SHP77 treated with DMSO at 0.1 percent for 48 hours (cell line): ENCODE measurements around the gene SLC12A7.
"Not testable (repeated sequence)": the region's sequence is repeated elsewhere in the genome, so short reads cannot be mapped to it uniquely, and the experiment has no call there.

Source experiments
- DNase-seq: peaks from one replicate; lab custom pipeline; 2025; lab: John Stamatoyannopoulos, UW

SLC12A7 gene

DNA sequence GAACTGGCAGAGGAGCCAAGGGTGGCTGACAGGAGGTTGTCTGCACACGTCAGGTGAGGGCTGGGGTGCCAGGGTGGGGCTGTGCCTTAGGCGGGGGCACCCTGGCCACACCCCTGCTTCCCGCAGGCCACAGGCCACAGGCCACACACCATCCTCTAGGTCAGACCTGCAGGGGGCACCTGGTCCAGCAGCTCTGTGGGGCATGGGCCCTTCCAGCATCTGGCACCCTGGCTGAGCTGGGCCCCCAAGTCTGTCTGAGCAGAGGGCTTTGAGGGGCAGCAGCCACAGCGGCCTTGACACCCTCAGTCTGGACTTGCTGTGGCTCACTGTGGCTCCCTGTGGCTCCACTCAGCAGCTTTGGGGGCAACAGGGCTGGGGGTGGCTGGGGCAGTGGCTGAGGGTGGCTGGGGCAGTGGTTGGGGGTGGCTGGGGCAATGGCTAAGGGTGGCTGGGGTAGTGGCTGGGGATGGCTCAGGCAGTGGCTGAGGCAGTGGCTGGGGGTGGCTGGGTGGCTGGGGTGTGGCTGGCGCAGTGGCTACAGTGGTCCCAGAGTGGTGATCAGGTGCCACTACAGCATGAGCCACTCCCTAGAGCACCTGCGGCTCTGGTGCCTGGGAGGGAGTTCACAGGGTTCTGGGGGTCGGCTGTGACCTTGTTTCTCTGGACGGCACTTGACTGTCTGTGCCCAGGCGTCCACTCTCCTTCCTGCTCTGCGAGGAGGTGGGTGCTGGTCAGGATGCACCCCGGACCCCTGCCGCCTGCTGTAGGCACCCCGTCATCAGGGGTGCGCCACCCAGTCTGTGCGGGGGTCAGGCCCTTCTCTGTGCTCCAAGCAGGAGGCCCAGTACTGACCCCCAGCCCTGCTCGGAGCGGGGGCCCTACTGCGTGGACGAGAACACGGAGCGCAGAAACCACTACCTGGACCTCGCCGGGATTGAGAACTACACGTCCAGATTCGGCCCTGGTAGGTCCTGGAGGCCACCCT lies 76.2 kb downstream of the SLC12A7 start:
- no peak for DNase-seq

- no peak for DNase-seq
These were observed 76.9 kb downstream of the SLC12A7 start for GRCh38 chr5:1034986-1035385.

DNA sequence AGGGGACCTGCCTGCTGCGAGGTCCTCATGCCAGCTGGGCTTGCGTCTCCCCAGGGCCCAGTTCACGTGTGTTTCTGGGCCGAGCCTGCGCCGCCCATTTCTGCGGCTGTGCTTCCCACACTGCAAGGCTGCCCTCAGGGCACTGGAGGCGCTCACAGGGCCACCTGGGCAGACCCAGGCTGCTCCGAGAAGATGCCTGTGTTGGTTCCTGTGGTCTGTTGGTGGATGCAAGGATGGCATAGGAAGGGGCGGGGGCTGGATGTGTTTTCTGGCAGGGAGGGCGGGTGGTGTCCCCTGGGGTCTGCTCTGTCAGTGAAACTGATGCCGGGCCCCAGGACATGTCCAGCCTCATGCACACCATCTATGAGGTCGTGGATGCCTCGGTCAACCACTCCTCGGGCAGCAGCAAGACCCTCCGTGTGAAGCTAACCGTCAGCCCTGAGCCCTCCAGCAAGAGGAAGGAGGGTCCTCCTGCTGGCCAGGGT lies 77.4 kb downstream of the SLC12A7 start:
- DNase-seq = no peak

- no peak for DNase-seq
These were observed 78.0 kb downstream of the SLC12A7 start for GRCh38 chr5:1033606-1034420.

- no peak for DNase-seq
These were observed 78.7 kb downstream of the SLC12A7 start for GRCh38 chr5:1033178-1033577.

GRCh38 chr5:1032551-1033027 lies 79.3 kb downstream of the SLC12A7 start:
- no peak for DNase-seq

DNA sequence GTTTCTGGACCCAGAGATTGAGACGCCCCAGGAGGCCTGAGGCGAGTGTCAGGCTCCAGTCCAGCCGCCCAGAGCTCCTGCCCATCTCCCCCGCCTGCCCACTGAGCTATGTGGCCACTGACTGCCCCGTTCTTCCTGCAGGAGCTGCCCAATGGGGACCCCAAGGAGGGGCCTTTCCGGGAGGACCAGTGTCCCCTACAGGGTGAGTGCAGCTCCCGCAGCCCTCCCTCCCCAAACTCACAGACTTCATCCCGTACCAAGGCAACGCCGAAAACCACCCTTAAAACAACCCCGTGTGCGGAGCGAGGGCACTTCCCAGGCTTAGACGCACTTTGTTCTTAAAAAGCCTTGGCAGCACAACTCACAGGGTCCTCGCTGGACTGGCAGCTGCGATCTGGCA lies 79.9 kb downstream of the SLC12A7 start:
- no peak for DNase-seq

DNA sequence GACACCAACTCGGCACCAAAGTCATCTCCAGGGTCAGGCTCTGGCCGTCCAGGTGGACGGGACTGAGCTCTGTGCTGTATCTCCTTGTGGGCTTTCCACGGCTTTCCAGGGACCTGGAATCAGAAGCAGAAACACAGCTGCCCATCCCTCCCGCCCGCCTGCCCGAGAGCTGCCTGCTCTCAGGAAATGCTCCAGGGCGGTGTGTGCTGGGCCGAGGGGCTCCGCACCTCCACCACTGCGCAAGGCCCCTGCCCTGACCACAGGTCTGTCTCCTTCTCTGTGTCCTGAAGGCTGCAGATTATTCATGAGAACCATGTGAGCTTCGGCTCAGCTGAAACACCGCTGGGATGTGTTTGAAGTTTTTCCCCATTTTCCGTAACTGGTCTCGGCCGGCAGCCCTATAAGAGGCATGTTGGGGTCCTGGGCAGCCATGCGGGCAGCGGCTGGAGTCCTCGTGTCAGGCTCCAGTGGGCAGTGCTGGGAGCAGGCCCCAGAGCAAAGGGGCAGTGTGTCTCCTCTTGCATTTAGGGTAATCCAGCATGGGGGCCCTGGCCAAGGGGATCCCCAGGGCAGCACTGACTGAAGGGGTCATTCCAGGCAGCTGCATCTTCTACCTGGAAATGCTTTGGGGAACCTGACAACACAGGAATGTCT lies 80.4 kb downstream of the SLC12A7 start:
- DNase-seq = no peak

- no peak for DNase-seq
These were observed 81.0 kb downstream of the SLC12A7 start for GRCh38 chr5:1030801-1031271.

GRCh38 chr5:1029945-1030625 lies 81.8 kb downstream of the SLC12A7 start:
- no peak for DNase-seq

DNA sequence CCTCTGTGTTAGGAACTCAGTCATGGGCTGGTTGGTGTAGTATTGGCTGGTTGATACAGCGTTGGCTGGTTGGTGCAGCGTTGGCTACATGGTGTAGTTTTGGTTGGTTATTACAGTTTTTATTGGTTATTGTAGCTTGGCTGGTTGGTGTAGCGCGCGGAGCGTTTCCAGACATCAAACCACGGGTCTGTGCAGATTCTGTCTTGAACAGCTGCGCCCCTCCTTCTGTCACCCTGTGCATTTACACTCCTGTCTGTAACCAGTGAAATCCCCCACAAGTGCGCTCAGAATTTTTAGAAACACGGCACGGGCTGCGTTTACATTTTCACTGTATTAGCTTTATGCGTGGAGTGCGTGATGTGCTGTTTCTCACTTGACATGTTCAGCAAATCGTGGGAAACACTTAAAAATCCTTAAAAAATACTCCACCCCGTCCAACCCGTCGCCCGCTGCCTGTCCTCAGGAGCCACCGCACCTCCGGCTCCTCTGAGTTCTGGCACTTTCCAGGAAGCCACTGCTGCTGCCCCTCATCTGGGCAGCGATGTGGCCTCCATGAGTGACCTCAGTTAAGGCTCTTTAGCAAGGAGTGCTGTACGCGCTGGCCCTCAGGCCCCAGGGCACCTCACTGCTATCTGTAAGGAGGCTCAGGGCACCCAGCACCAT lies 82.5 kb downstream of the SLC12A7 start:
- DNase-seq = no peak

DNA sequence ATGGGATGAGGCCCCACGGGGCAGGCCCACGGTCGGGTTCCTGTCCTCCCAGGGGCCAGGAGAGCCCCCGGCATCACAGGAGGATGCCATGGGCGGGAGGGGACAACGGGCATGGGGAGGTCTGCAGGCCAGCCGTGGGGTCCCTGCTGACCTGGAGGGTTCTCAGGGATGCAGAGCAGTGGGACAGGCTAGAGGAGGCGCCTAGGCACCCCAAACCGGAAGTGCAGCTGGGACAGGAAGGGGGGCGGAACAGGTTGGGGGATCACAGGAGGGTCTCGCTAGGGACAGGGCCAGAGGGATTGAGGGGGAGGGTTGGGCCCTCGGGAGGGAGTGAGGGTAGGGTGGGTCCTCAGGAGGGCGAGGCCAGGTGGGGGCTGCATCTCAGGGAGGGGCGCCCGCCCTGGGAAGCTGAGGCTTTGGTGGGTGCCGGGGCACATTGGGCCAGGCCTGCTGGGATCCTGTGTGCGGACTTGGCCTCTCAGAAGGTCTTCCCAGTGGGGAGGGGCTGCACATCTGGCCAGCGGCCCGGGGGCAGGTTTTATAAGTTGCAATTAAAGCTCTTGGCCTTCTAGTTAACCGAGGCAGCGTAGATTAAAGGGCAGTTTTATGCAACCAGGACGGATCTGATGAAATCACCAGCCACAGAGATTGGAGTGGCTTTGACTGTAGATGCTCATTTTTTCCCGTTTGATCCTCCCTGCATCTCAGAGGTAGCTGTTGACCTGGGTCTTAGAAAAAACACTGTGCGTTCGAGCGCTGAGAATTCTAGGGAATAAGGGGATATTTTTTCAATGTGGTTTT lies 83.2 kb downstream of the SLC12A7 start:
- no peak for DNase-seq

DNA sequence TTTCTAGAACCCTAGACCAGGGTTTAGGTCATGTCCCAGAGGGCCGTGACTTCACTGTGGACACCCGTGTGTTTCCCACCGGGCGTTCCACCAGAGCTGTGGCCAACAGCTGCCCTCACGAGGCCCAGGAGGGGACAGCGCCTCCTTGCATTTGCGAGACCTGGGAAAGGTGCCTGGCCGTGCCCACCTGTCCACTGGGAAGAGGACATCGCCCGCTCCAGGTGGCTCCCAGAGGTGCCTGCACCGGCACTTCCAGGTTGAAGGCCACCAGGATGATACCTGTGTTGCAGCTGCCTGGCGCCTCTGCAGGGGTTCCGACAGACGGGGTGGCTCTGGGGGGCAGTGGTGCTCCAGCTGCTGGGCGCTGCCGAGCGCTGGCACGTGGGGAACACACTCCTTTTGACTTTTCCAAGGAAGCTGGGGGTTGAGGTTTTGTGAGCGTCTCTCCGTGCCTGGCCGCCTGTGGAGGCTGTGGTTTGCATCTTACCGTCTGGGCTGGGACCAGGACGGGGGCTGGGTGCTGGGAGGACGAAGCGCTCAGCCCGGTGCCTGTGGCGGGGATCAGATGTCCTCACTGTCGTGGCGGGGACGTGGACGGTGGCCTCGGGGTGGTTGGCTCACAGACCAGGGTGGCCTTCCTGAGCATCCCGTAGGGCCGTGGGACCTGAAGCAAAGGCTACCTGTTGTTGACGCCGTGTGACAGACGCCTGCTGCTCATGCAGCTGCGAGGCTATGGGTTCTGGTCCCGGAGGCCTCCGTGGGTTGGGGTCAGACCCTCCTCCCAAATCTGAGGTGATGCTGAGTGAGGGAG lies 84.0 kb downstream of the SLC12A7 start:
- DNase-seq = no peak

- no peak for DNase-seq
These were observed 84.9 kb downstream of the SLC12A7 start for GRCh38 chr5:1026700-1027621.

DNA sequence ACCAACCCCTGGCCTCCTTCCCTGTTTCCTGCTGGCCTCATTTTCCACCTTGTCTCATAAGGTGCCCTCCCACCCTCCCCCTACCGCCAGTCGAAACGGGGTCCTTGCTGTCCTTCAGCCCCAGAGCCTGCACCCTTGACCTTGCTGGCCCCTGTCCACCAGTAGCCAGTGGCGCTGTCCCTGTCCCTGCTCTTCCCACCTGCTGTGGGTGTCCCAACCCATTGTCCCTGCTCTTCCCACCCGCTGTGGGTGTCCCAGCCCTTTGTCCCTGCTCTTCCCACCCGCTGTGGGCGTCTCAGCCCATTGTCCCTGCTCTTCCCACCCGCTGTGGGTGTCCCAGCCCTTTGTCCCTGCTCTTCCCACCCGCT lies 89.9 kb downstream of the SLC12A7 start:
- DNase-seq = not testable (repeated sequence)

DNA sequence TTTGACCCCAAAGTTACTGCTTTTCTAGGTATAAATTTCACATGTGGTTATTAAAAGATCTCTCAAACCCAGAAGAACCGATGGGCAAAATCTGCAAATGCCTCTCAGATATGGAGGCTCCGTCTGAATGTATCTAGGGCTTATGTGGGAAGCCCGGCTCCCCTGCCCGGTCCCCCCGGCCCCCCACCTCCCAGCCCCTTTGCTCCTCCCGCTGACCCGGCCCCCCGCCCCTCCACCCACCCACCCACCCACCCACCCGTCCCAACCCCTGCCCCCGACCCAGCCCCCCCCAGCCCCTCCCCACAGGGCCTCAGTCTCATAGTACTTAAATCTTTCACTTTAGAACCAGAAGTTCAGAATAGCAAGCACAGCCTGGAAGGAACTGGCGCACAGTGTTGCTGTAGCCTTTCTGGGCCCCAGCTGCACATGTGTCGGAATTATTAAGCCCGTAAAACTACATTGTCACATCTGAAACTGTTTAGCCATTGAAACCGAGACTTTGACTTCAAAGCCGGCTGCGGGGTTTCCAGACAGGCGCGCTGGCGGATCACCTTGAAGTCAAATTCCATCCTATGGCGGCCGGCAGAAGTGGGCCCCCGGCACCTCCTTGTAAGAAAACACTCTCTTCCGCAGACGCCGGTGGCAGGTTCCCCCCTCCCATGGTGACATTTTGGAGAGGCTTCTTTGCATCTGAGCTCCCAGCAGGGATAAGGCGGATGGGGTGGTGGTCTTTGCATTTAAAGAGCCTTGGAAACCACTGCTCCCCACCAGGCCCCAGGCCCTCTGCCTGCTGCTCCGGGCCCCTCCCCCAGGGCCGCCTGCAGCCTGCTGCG lies 90.5 kb downstream of the SLC12A7 start:
- DNase-seq = no peak

- no peak for DNase-seq
These were observed 91.4 kb downstream of the SLC12A7 start for GRCh38 chr5:1020452-1020961.
